ENCODE results near the gene CSKMT.

Gene CSKMT

GRCh38 chr11:62713343-62713742 lies 48.2 kb downstream of the CSKMT start:
- no peaks in the 10 kb centered on the region for H3K9me3 Mint-ChIP-seq
- no peak for DNase-seq
- H3K27me3 Mint-ChIP-seq = no peaks in the 10 kb centered on the region
- peak overlapping the region; percentile 78 for H3K27ac Mint-ChIP-seq
- H3K36me3 Mint-ChIP-seq (ENCODE audit: low read depth) = peaks cover 95% of the 10 kb centered on the region
- peak overlapping the region; percentile 36 for H3K4me3 Mint-ChIP-seq
- peaks cover 65% of the 10 kb centered on the region for H3K4me1 Mint-ChIP-seq (ENCODE audit: low read depth)

- H3K9me3 Mint-ChIP-seq = no peaks in the 10 kb centered on the region
- H3K4me3 Mint-ChIP-seq = no peak overlapping the region
- peak overlapping the region; percentile 81 for H3K27ac Mint-ChIP-seq
- peaks cover 56% of the 10 kb centered on the region for H3K4me1 Mint-ChIP-seq (ENCODE audit: low read depth)
- peaks cover 97% of the 10 kb centered on the region for H3K36me3 Mint-ChIP-seq (ENCODE audit: low read depth)
- no peak for DNase-seq
- no peaks in the 10 kb centered on the region for H3K27me3 Mint-ChIP-seq
Measured at GRCh38 chr11:62715150-62716130, 50.3 kb downstream of the CSKMT start.

DNA sequence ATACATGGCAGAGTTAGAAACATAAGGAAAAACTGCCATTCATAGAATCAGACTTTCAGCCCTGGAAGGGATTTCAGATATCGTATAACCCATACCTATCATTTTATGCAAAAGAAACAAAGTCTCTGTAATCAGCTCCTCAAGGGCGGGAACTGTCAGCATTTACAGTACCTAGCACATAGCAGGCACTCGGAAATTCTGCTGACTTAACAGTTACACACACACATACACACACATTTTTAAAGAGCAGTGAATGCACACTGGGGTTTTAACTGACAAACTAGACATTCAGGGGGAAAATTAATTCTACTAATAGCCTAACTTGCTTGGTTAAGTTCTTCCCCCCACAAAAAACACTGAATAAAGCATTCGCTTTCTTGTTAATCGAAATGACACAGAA lies 51.1 kb downstream of the CSKMT start:
- H3K9me3 Mint-ChIP-seq = no peaks in the 10 kb centered on the region

GRCh38 chr11:62716816-62717215 lies 51.7 kb downstream of the CSKMT start:
- Mint-ChIP-seq H3K4me1 (ENCODE audit: low read depth) (peaks cover 63% of the 10 kb centered on the region), H3K4me3 (no peak overlapping the region), H3K27me3 (no peaks in the 10 kb centered on the region), H3K36me3 (ENCODE audit: low read depth) (peaks cover 97% of the 10 kb centered on the region), H3K9me3 (no peaks in the 10 kb centered on the region), H3K27ac (peak overlapping the region; percentile 83)
- no peak for DNase-seq

More for the DNA sequence above, 51.1 kb downstream of the CSKMT start:
- no peak for DNase-seq
- H3K27me3 Mint-ChIP-seq = no peaks in the 10 kb centered on the region
- no peak overlapping the region for H3K4me3 Mint-ChIP-seq
- peaks cover 97% of the 10 kb centered on the region for H3K36me3 Mint-ChIP-seq (ENCODE audit: low read depth)
- peak overlapping the region; percentile 81 for H3K27ac Mint-ChIP-seq
- H3K4me1 Mint-ChIP-seq (ENCODE audit: low read depth) = peaks cover 57% of the 10 kb centered on the region

All from activated T-cell treated with anti-CD3 and anti-CD28 coated beads, Interleukin-2, amount 50 U/mL, for 24 hours (primary cell).